Measurements from ENCODE around the gene C15orf40. TPM values are rescaled to one million over a fixed set of nuclear protein-coding genes. Genes with fewer than 3 reads are reported as not detected.
A peak's percentile ranks its signal among the peaks of the same experiment; 100 is the strongest.

Gene C15orf40
- total and polyA plus RNA-seq, 2 of the 13 experiments (the other 11 are each of a cell fraction or from before 2014, with no cell fraction given): 24.0 to 26.3 TPM

GRCh38 chr15:83011271-83012075 lies at the start of gene C15orf40 (continued):
- TF ChIP-seq ZUFSP (CRISPR knock-in tag; IDR thresholded peaks at IDR 0.05; ENCODE audit: borderline replicate concordance) (no peak), MAX (IDR thresholded peaks at IDR 0.05) (peak; percentile 97), ZNF782 (CRISPR knock-in tag; IDR thresholded peaks at IDR 0.05; ENCODE audit: borderline replicate concordance) (no peak), ZNF788 (CRISPR knock-in tag; IDR thresholded peaks at IDR 0.05; ENCODE audit: borderline replicate concordance) (peak; percentile 97), ZNF354B (CRISPR knock-in tag; IDR thresholded peaks at IDR 0.05) (no peak), ARID2 (CRISPR knock-in tag; IDR thresholded peaks at IDR 0.05; ENCODE audit: borderline replicate concordance) (no peak), RBM39 (IDR thresholded peaks at IDR 0.05; ENCODE audit: low read depth, low read length, poor library complexity, severe bottlenecking) (peak; percentile 97), ZNF639 (CRISPR knock-in tag; conservative IDR thresholded peaks at IDR 0.05) (no peak; the same call in 1 of the 2 replicates), ZNF143 (CRISPR knock-in tag; IDR thresholded peaks at IDR 0.05) (0 out of 2 replicates have a peak, but pooled peaks have one; percentile 13), MBD4 (IDR thresholded peaks at IDR 0.05; ENCODE audit: borderline replicate concordance, low read length) (no peak), ZNF770 (CRISPR knock-in tag; IDR thresholded peaks at IDR 0.05) (peak; percentile 54), SMAD9 (CRISPR knock-in tag; IDR thresholded peaks at IDR 0.05) (peak; percentile 18; the same call in 1 of the 2 replicates), ZFP91 (CRISPR knock-in tag; IDR thresholded peaks at IDR 0.05; ENCODE audit: borderline replicate concordance) (peak; percentile 93), GATAD2A (CRISPR knock-in tag; IDR thresholded peaks at IDR 0.05) (peak; percentile 51), ZNF44 (CRISPR knock-in tag; IDR thresholded peaks at IDR 0.05) (no peak), TIGD3 (CRISPR knock-in tag; IDR thresholded peaks at IDR 0.05; ENCODE audit: borderline replicate concordance) (no peak), GLI4 (CRISPR knock-in tag; IDR thresholded peaks at IDR 0.05; ENCODE audit: borderline replicate concordance) (no peak), ZNF790 (CRISPR knock-in tag; IDR thresholded peaks at IDR 0.05; ENCODE audit: borderline replicate concordance) (peak; percentile 48; the same call in 1 of the 2 replicates), ZNF33A (CRISPR knock-in tag; IDR thresholded peaks at IDR 0.05; ENCODE audit: borderline replicate concordance) (no peak), FOXO1 (CRISPR knock-in tag; IDR thresholded peaks at IDR 0.05) (peak; percentile 39; the same call in 1 of the 2 replicates)

All from HepG2 (cell line).